SH-SY5Y (cell line): ENCODE results near the gene TCF20.

Experiments used
- GATA2 ChIP-seq: IDR thresholded peaks from 2 replicates; pipeline ENCODE4 v1.6.1; 2011; ENCODE audit warnings: mild to moderate bottlenecking, low read depth, low read length
- GATA3 ChIP-seq: IDR thresholded peaks from 2 replicates; pipeline ENCODE4 v1.6.1; 2011; ENCODE audit warnings: low read depth, mild to moderate bottlenecking, low read length, moderate library complexity

TCF20 gene

DNA sequence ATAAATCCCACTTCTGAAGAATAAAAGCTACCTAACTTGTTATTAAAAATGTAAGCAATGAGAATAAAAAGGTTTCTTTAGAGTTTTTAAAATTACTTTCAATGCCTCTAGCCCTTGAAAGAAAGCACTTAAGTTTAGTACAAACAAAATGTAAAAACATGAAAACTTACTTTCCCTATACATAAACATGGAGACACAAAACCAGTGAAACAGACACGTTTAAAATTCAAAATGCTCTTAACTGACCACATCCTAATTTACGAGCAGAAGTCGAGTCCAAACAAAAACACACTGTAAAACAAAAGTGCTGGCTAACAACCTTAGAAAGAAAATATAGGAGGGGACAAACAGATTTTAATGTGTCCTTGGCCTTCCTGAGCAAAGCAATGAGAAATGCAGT, 36.6 kb downstream of the TCF20 start:
- TF ChIP-seq GATA3, result no peak
- TF ChIP-seq GATA2, result no peak

GRCh38 chr22:42231929-42232328, 38.5 kb downstream of the TCF20 start:
- TF ChIP-seq GATA3, result no peak
- TF ChIP-seq GATA2, result no peak

DNA sequence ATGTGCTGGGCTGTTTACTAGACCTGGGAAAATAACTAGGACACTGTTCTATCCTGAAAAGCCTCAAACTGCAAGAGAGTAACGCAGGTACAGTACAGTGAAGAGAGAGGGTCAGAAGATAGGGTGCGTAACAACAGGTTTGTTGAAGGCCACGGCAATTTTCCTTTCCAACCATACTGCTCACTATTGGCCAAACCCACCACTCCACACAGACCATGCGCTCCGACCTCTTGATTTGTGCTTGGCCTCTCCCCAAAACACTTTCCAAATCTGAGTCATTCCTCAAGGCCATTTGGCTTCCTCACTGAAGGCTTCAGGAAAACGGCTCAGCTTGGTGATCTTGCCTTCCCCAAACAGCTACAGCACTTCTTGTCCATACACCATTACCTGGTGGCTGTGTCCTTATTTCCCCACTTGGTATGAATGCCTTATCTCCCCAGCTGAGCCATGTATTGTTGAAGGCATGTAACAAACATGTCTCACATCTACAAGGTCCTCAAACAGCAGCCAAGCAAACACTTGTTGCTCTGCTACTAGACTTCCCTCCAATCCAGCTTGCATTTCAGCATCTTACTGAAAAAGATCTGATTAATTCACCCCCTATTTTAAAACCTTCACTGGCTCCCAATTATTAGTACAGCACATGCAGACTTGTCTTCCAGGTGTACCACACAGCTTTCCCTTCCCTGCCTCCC, 40.9 kb downstream of the TCF20 start:
- TF ChIP-seq GATA3 (no peak), GATA2 (no peak)

DNA sequence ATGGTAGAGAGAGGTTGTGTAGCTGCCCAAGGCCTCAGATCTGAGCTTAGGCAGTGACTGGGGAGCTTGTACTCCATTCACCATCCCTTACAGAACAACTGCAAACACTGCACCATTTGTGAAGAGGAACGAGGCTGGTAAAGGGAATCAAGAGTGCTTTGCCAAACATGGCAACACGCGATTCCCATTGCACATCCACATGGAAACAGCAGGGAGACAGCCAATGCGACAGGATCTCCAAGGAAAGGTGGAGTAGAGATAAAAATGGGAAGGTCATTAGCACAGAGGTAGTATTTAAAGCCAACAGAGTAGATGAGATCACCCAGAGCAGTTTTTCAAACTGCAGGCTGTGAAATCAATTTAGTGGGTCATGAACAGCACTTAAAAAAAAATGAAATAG, 42.0 kb downstream of the TCF20 start:
- TF ChIP-seq GATA3, result no peak
- TF ChIP-seq GATA2, result no peak

- TF ChIP-seq GATA2, result no peak
- no peak for TF ChIP-seq GATA3
These were observed 43.0 kb downstream of the TCF20 start for GRCh38 chr22:42227435-42227834.

- no peak for TF ChIP-seq GATA3
These were observed 44.6 kb downstream of the TCF20 start for GRCh38 chr22:42225841-42226240.

GRCh38 chr22:42222140-42222539, 48.3 kb downstream of the TCF20 start:
- no peak for TF ChIP-seq GATA2
- no peak for TF ChIP-seq GATA3
